Ramos (cell line): ENCODE results near the gene GNS.
"Not testable (repeated sequence)": the region's sequence is repeated elsewhere in the genome, so short reads cannot be mapped to it uniquely, and the experiment has no call there.

Source experiments
- in situ Hi-C: fragments of 300-500 bp; cut with MboI; formaldehyde crosslinking; loops from one replicate; pipeline ENCODE4 v1.14.3; 2022; ENCODE audit warnings: low sequenced_read_pairs; ENCODE audit not compliant: unreplicated experiment

GNS gene

GRCh38 chr12:64706857-64707256 lies 52.3 kb downstream of the GNS start:
- in situ Hi-C loops: no loop called here

GRCh38 chr12:64706306-64706705 lies 52.9 kb downstream of the GNS start:
- in situ Hi-C loops: no loop called here

GRCh38 chr12:64701283-64701682 lies 57.9 kb downstream of the GNS start:
- in situ Hi-C loops: loop anchor here (5.0 kb wide), 1 partner anchor 144 kb away; no protein-coding TSS in a partner anchor

GRCh38 chr12:64700532-64700931 lies 58.7 kb downstream of the GNS start:
- in situ Hi-C loops: loop anchor here (5.0 kb wide), 1 partner anchor 143 kb away; no protein-coding TSS in a partner anchor

- in situ Hi-C loops: loop anchor here (5.0 kb wide), 1 partner anchor 142 kb away; no protein-coding TSS in a partner anchor
Observed at GRCh38 chr12:64699504-64700115, 59.6 kb downstream of the GNS start.

- in situ Hi-C loops: no loop called here
Observed at GRCh38 chr12:64696080-64696741, 63.0 kb downstream of the GNS start.

- in situ Hi-C loops: no loop called here
Observed at GRCh38 chr12:64695550-64695949, 63.7 kb downstream of the GNS start.

GRCh38 chr12:64694130-64695040 lies 64.8 kb downstream of the GNS start:
- in situ Hi-C loops: no loop called here

GRCh38 chr12:64691795-64692583 lies 67.2 kb downstream of the GNS start:
- in situ Hi-C loops: no loop called here

GRCh38 chr12:64691227-64691794 lies 67.9 kb downstream of the GNS start:
- in situ Hi-C loops: no loop called here

- in situ Hi-C loops: not testable (repeated sequence)
Observed at GRCh38 chr12:64690236-64690635, 69.0 kb downstream of the GNS start.

- in situ Hi-C loops: no loop called here
Observed at GRCh38 chr12:64688715-64689114, 70.5 kb downstream of the GNS start.

- in situ Hi-C loops: no loop called here
Observed at GRCh38 chr12:64688219-64688618, 71.0 kb downstream of the GNS start.

- in situ Hi-C loops: no loop called here
Observed at GRCh38 chr12:64687816-64688215, 71.4 kb downstream of the GNS start.

GRCh38 chr12:64685605-64686004 lies 73.6 kb downstream of the GNS start:
- in situ Hi-C loops: no loop called here

GRCh38 chr12:64685050-64685449 lies 74.2 kb downstream of the GNS start:
- in situ Hi-C loops: no loop called here

- in situ Hi-C loops: no loop called here
Observed at GRCh38 chr12:64683816-64684543, 75.2 kb downstream of the GNS start.

GRCh38 chr12:64682572-64683277 lies 76.5 kb downstream of the GNS start:
- in situ Hi-C loops: no loop called here
